ENCODE results near the gene CYREN. TPM values are rescaled to one million over a fixed set of nuclear protein-coding genes. Genes with fewer than 3 reads are reported as not detected.

Gene CYREN
- polyA plus RNA-seq, 1 donor (not counting 4 experiments of a cell fraction or from before 2014, with no cell fraction given): 41.7 TPM

- Histone ChIP-seq H3K27me3 (ENCODE audit: control insufficient read depth, extremely low read depth, insufficient read depth, low read length) (no peaks in the 10 kb centered on the region), H3K27ac (ENCODE audit: control insufficient read depth, insufficient read depth, low read length) (no peak overlapping the region), H2AFZ (ENCODE audit: control insufficient read depth, low read length) (no peak overlapping the region), H3K36me3 (ENCODE audit: control insufficient read depth in 2 of 2, extremely low read depth in 1 of 2, insufficient read depth in 2 of 2, low read length in 2 of 2) (no peaks in the 10 kb centered on the region), H3K4me2 (ENCODE audit: control insufficient read depth, extremely low read depth, insufficient read depth, low read depth, low read length) (no peak overlapping the region), H3K9me1 (ENCODE audit: control insufficient read depth, extremely low read depth, insufficient read depth, low read length) (no peaks in the 10 kb centered on the region), H3K79me2 (ENCODE audit: control insufficient read depth, insufficient read depth, low read length) (no peaks in the 10 kb centered on the region), H3K9ac (ENCODE audit: control insufficient read depth, extremely low read depth, insufficient read depth, low read length) (no peak overlapping the region), H3K9me3 (ENCODE audit: control insufficient read depth, low read depth, low read length) (no peaks in the 10 kb centered on the region), H4K20me1 (ENCODE audit: control insufficient read depth, extremely low read depth, insufficient read depth, low read length) (no peaks in the 10 kb centered on the region), H3K4me1 (ENCODE audit: control insufficient read depth, extremely low read depth, insufficient read depth, low read length) (no peaks in the 10 kb centered on the region), H3K4me3 (ENCODE audit: control insufficient read depth in 2 of 3, extremely low read depth in 1 of 3, insufficient read depth in 2 of 3, low read depth in 1 of 3, low read length in 3 of 3) (no peak overlapping the region)
- dilution Hi-C loops (cut with MboI; ENCODE audit: extremely low pct_ligation_motif_present, low sequenced_read_pairs): loop anchor here (25.0 kb wide), 1 partner anchor 165 kb away; the partner anchor contains the start of gene AGBL3
- TF ChIP-seq CTCF (optimal IDR thresholded peaks at IDR 0.05 in 1 of 3, IDR thresholded peaks at IDR 0.05 in 1 of 3, conservative IDR thresholded peaks at IDR 0.05 in 1 of 3; ENCODE audit: extremely low read depth in 1 of 3, insufficient read depth in 2 of 3, low read length in 3 of 3): no peak
- TF ChIP-seq EZH2 (IDR thresholded peaks at IDR 0.05; ENCODE audit: low read length): no peak
- FAIRE-seq: no peak
- DNase-seq (ENCODE audit: low read depth, low spot score): no peak
Measured at GRCh38 chr7:135152442-135152841, 18.1 kb downstream of the CYREN start.

- Histone ChIP-seq H3K4me3 (ENCODE audit: control insufficient read depth in 2 of 3, extremely low read depth in 1 of 3, insufficient read depth in 2 of 3, low read depth in 1 of 3, low read length in 3 of 3) (no peak overlapping the region), H3K27ac (ENCODE audit: control insufficient read depth, insufficient read depth, low read length) (no peak overlapping the region), H3K9ac (ENCODE audit: control insufficient read depth, extremely low read depth, insufficient read depth, low read length) (no peak overlapping the region), H3K9me1 (ENCODE audit: control insufficient read depth, extremely low read depth, insufficient read depth, low read length) (no peaks in the 10 kb centered on the region), H3K4me1 (ENCODE audit: control insufficient read depth, extremely low read depth, insufficient read depth, low read length) (no peaks in the 10 kb centered on the region), H3K9me3 (ENCODE audit: control insufficient read depth, low read depth, low read length) (no peaks in the 10 kb centered on the region), H4K20me1 (ENCODE audit: control insufficient read depth, extremely low read depth, insufficient read depth, low read length) (no peaks in the 10 kb centered on the region), H3K36me3 (ENCODE audit: control insufficient read depth in 2 of 2, extremely low read depth in 1 of 2, insufficient read depth in 2 of 2, low read length in 2 of 2) (no peaks in the 10 kb centered on the region), H3K27me3 (ENCODE audit: control insufficient read depth, extremely low read depth, insufficient read depth, low read length) (no peaks in the 10 kb centered on the region), H3K79me2 (ENCODE audit: control insufficient read depth, insufficient read depth, low read length) (no peaks in the 10 kb centered on the region), H3K4me2 (ENCODE audit: control insufficient read depth, extremely low read depth, insufficient read depth, low read depth, low read length) (no peak overlapping the region), H2AFZ (ENCODE audit: control insufficient read depth, low read length) (no peak overlapping the region)
- FAIRE-seq (no peak), DNase-seq (ENCODE audit: low read depth, low spot score) (no peak)
- dilution Hi-C loops (cut with MboI; ENCODE audit: extremely low pct_ligation_motif_present, low sequenced_read_pairs): loop anchor here (25.0 kb wide), 1 partner anchor 164 kb away; the partner anchor contains the start of gene AGBL3
- no peak for TF ChIP-seq CTCF (optimal IDR thresholded peaks at IDR 0.05 in 1 of 3, IDR thresholded peaks at IDR 0.05 in 1 of 3, conservative IDR thresholded peaks at IDR 0.05 in 1 of 3; ENCODE audit: extremely low read depth in 1 of 3, insufficient read depth in 2 of 3, low read length in 3 of 3)
- TF ChIP-seq EZH2 (IDR thresholded peaks at IDR 0.05; ENCODE audit: low read length): no peak
Measured at GRCh38 chr7:135151533-135151932, 19.0 kb downstream of the CYREN start.
